Breast epithelium (tissue), 3 donors: Measurements from ENCODE around the gene FBXO47.

Experiments
- CTCF ChIP-seq, 3 donors: fragments of 450-650 bp; IDR thresholded peaks; one replicate each; pipeline ENCODE4 v1.5.1; 2016 to 2017; ENCODE audit warnings: antibody characterized with exemption in 3 of 3, mild to moderate bottlenecking in 3 of 3, moderate library complexity in 3 of 3
- POLR2AphosphoS5 ChIP-seq, 3 donors: sonication (generic); formaldehyde crosslinking; IDR thresholded peaks; one replicate each; pipeline ENCODE4 v1.6.1; 2017; ENCODE audit warnings: antibody characterized with exemption in 3 of 3

DNA sequence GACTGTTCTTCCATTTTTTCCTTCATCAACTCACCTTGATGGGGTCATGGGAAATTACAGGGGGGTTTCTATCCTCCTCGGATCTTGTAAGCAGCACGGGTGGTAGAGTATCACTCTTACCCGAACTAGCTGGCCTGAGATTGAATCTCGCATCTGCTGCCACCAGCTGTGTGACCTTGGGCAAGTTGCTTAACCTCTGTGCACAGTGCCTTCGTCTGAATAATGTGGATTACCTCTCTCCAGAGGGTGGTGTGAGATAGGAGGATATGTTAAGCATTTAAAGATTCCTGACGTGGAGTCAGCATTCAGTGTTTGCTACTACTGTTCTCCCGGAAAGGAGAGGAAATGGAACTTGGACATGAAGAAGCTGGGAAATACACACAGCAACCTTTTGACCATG, 72.9 kb downstream of the FBXO47 start:
- TF ChIP-seq CTCF (IDR thresholded peaks at IDR 0.05): no peak
- TF ChIP-seq POLR2AphosphoS5 (IDR thresholded peaks at IDR 0.05): no peak
